ENCODE data around the gene ZNF236.
"Not testable (repeated sequence)": the region's sequence is repeated elsewhere in the genome, so short reads cannot be mapped to it uniquely, and the experiment has no call there.

ZNF236 gene

DNA sequence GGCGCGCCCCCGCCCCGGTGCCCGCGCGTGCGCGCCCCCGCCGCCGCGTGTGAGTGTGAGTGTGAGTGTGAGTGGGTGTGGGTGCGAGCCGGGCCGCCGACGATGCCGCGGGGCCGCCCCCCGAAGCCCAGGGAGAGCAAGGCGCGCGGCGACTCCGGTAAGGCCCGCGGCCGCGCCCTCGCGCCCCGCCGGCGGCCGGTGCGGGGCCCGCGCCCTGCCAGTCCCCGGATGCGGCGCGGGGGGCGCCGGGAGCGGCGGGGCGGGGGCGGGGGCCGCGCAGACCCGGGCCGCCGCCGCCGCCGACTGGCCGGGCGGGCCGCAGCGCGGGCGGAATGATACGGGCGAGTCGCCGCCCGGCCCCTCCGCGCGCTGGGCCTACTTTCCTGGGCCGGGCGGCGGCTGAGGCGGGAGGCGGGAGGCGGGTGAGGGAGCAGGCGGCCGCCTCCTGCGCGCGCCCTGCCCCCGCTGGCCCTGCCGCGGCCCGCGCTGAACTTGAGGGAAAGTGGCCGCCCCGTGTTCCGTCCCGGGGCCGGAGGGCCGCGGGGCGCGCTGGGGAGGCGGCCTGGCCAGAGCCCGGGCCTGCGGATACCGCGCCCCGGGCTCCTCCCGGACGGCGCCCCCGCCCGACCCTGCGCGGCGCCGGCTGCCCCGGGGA lies at the start of gene ZNF236:
Gene ZNF236 (plus strand): TSS at position 52 of the 655 bp plus-strand sequence. CDS start 51 bp downstream, at position 103.
- no peak for DNase-seq

- no peak for DNase-seq
These were observed 49.7 kb upstream of the ZNF236 start for GRCh38 chr18:76772665-76773064.

GRCh38 chr18:76777036-76777435 lies 45.3 kb upstream of the ZNF236 start:
- DNase-seq, result not testable (repeated sequence)

GRCh38 chr18:76783786-76784484 lies 38.4 kb upstream of the ZNF236 start:
- DNase-seq, result no peak

- no peak for DNase-seq
These were observed 36.5 kb upstream of the ZNF236 start for GRCh38 chr18:76785872-76786271.

GRCh38 chr18:76788571-76789317 lies 33.6 kb upstream of the ZNF236 start:
- no peak for DNase-seq

DNA sequence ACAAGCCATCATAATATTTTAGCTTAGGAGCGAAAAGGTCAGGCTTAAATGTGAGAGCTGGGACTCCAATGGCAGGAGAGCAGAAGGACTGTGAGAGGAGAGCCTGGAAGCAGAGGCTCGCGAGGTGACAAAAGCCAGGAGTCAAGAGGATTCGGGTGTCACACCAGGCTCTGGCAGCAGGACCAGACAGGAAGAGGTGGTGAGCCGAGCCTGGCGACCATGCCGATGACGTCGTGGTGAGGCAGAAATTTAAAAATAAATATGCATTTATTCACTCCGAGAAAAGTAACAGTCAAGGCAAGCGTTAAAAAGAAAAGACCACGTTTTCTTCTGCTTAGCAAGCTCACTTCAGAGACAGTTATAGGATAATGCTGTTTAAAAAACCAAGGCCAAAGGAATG lies 31.3 kb upstream of the ZNF236 start:
- no peak for DNase-seq

DNA sequence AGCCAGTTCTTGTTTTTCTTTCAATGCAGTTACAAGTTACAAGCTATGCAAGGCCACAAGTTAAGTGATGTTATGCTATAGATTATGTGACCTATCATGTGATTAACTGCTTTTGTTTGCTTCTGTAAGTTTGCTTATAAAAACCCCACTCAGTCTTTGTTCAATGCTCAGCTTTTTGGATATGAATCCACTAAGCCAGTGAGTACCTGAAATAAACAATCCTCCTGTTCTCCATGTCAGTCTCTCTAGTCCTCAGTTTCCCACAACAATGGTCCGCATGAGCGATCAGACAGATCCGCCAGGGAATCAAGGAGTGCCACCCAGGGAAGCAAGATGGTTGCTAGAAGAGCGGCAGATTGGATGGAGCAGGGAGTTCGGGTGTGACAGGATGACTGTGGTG lies 30.7 kb upstream of the ZNF236 start:
- no peak for DNase-seq

DNA sequence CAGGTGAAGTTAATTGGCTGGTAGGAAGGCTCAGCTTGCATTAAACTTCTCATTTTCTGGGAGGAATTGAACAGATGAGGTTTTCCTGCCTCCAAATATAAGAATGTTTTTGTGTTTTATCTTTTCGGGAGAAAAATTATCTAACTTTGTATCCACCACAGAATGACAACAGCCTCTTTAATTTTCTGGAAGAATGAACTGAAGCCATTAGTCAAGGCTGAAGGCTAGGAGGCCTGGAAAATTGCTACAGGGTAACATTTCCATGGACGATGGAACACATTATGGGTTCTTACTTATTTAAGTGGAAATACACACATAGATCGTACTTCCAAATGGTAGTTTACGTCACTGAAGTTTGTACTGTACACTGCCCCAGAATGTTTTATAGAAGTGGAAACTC lies 28.0 kb upstream of the ZNF236 start:
- no peak for DNase-seq

- DNase-seq, result no peak
These were observed 20.5 kb upstream of the ZNF236 start for GRCh38 chr18:76801567-76802505.

GRCh38 chr18:76803413-76803812 lies 18.9 kb upstream of the ZNF236 start:
- no peak for DNase-seq

DNA sequence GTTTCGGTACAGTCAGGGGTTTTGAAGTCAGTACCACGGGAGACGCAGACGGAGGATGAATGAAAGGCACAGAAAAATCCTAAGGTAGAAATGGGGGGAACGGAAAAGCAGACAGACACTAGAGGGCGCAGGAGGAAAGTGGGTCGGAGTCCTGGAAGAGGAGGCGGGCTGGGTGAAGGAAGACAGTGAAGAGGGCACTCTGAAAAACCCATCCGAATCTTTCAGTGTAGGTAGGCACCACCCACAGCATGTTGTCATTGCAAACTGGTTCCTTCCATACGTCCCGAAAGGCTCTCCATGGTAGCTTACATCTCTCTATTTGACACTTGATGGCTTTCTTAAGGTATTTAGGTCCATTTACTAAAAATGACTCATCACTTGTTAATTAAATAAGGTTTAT lies 18.5 kb upstream of the ZNF236 start:
- peak; percentile 30 for DNase-seq

DNA sequence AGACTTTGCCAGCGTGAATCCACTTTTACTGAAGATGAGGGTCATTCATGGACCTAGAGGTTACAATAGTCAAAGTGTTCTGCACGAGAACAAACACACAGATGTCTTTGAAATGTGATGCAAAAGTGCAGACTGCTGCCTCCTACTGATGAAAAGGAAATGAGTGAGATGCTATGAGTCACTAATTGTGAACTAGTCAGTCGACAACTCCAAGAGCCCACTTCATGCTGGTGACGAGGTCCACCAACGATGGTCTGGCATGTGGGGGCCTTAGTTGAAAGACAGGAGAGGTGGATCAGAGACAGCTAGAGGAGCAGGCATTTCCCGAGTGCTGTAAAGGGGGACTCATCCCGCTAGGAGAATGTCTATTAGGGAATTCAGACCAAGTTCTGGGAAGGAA lies 17.1 kb upstream of the ZNF236 start:
- peak; percentile 5 for DNase-seq

GRCh38 chr18:76806301-76806700 lies 16.1 kb upstream of the ZNF236 start:
- no peak for DNase-seq

GRCh38 chr18:76808561-76808960 lies 13.8 kb upstream of the ZNF236 start:
- no peak for DNase-seq

DNA sequence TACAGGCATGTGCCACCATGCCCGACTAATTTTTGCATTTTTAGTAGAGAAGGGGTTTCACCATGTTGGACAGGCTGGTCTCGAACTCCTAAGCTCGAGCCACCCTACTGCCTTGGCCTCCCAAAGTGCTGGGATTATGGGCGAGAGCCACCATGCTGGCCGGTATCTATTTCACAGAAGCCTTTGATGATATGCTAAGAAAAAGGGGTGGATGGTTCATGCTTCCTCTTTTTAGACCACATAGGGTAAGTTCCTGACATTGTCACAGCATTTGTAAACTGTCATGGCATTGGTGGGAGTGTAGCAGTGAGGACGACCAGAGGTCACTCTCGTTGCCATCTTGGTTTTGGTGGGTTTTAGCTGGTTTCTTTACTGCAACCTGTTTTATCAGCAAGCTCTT lies 10.8 kb upstream of the ZNF236 start:
- not testable (repeated sequence) for DNase-seq

DNA sequence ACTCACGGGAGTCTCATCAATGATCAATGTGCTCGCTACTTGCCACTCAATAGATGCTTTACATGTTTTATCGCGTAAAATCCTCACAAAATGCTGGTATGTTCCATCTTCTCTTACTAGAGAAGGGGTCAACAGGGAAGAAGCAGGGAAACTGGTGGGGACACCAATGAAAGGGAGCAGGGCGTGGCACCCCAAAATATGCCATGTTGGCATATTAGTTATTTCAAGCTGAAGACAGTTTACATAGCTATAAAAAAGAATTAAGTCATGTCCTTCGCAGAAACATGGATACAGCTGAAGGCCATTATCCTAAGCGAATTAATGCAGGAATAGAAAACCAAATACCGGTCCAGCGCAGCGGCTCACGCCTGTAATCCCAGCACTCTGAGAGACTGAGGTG lies 8.1 kb upstream of the ZNF236 start:
- no peak for DNase-seq

DNA sequence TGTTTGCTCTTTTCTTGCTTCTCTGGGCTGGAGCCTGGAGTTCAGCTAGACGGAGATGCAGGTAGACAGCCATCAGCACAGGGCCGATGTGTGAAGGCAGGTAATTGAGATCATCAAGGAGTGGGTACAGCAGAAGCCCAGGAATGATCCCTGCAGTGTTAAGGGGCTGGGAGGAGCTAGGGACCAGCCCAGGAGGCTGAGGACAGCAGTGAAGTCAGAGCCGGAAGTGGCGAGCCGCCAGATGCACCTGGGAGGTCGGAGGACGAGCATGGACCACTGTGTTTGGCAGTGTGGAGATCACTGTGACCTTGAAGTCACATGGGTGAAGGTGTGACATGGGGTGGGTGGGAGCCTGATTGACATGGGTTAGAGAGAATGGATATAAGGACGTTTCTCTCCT lies 6.2 kb upstream of the ZNF236 start:
- no peak for DNase-seq

DNA sequence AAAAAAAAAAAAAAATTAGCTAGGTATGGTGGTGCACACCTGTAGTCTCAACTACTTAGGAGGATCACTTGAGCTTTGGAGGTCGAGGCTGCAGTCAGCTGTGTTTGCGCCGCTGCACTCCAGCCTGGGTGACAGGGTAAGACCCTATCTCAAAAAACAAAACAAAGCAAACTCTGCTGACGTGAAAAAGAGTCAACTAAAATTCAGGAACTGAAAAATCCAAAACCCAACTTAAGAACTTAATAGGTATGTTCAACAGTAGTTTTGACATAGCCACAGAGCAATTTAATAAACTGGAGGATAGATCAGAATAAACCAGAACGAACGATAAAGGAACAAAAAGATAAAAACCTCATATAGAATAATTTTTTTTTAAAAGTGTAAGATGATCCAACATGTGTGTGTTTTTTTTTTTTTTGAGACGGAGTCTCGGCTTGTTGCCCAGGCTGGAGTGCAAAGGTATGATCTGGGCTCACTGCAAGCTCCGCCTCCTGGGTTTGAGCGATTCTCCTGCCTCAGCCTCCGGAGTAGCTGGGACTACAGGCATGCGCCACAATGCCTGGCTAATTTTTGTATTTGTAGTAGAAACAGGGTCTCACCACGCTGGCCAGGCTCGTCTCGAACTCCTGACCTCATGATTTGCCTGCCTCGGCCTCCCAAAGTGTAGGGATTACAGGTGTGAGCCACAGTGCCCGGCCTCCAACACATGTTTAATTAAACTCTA lies 4.3 kb upstream of the ZNF236 start:
- no peak for DNase-seq

GRCh38 chr18:76819411-76820136 lies 2.8 kb upstream of the ZNF236 start:
- DNase-seq, result no peak

- no peak for DNase-seq
These were observed 942 bp upstream of the ZNF236 start for GRCh38 chr18:76821356-76821874.

Measured in SIG-M5 (cell line).